Activated CD8-positive, alpha-beta memory T cell treated with anti-CD3 and anti-CD28 coated beads, Interleukin-2, amount 50 U/mL, for 24 hours (primary cell): Measurements from ENCODE around the gene RMP24.
"Not testable (repeated sequence)": the region's sequence is repeated elsewhere in the genome, so short reads cannot be mapped to it uniquely, and the experiment has no call there.

Source experiments
- DNase-seq: peaks from one replicate; pipeline ENCODE4 v3.0.0-alpha.2; 2020; ENCODE audit errors: extremely low read depth

RMP24 gene

GRCh38 chr18:35968278-35968880 is 4.1 kb upstream of the RMP24 start:
- no peak for DNase-seq

- DNase-seq: no peak
These were observed 2.8 kb upstream of the RMP24 start for GRCh38 chr18:35969676-35970075.

- DNase-seq: no peak
These were observed 750 bp upstream of the RMP24 start for GRCh38 chr18:35971661-35972196.

GRCh38 chr18:35973650-35974049 is 1.2 kb downstream of the RMP24 start:
- DNase-seq: no peak

- DNase-seq: no peak
These were observed 1.7 kb downstream of the RMP24 start for GRCh38 chr18:35974181-35974580.

- DNase-seq: no peak
These were observed 6.6 kb downstream of the RMP24 start for GRCh38 chr18:35979112-35979511.

- no peak for DNase-seq
These were observed 10.1 kb downstream of the RMP24 start for GRCh38 chr18:35982409-35983114.

GRCh38 chr18:35983147-35983546 is 10.7 kb downstream of the RMP24 start:
- no peak for DNase-seq

- DNase-seq: no peak
These were observed 11.3 kb downstream of the RMP24 start for GRCh38 chr18:35983818-35984217.

GRCh38 chr18:35991696-35992095 is 19.2 kb downstream of the RMP24 start:
- DNase-seq: no peak

GRCh38 chr18:35993013-35993412 is 20.5 kb downstream of the RMP24 start:
- no peak for DNase-seq

- no peak for DNase-seq
These were observed 26.5 kb downstream of the RMP24 start for GRCh38 chr18:35998967-35999366.

- DNase-seq: no peak
These were observed 27.4 kb downstream of the RMP24 start for GRCh38 chr18:35999925-36000324.

- DNase-seq: no peak
These were observed 34.5 kb downstream of the RMP24 start for GRCh38 chr18:36006997-36007396.

- no peak for DNase-seq
These were observed 36.7 kb downstream of the RMP24 start for GRCh38 chr18:36009214-36009613.

- DNase-seq: no peak
These were observed 40.4 kb downstream of the RMP24 start for GRCh38 chr18:36012891-36013290.

- DNase-seq: no peak
These were observed 43.1 kb downstream of the RMP24 start for GRCh38 chr18:36015629-36016028.

GRCh38 chr18:36017232-36017631 is 44.8 kb downstream of the RMP24 start:
- DNase-seq: no peak

- no peak for DNase-seq
These were observed 47.8 kb downstream of the RMP24 start for GRCh38 chr18:36020174-36020711.

GRCh38 chr18:36023336-36023735 is 50.9 kb downstream of the RMP24 start:
- DNase-seq: no peak

GRCh38 chr18:36024241-36024640 is 51.8 kb downstream of the RMP24 start:
- DNase-seq: not testable (repeated sequence)

GRCh38 chr18:36025025-36025424 is 52.5 kb downstream of the RMP24 start:
- DNase-seq: no peak

GRCh38 chr18:36028859-36029258 is 56.4 kb downstream of the RMP24 start:
- no peak for DNase-seq
